Esophagus (tissue), 2 donors: ENCODE data around the gene IRGC. TPM values are rescaled to one million over a fixed set of nuclear protein-coding genes. Genes with fewer than 3 reads are reported as not detected.
A peak's percentile ranks its signal among the peaks of the same experiment; 100 is the strongest.

Source experiments
- H3K27ac ChIP-seq, 2 donors: one replicate each; pipeline ENCODE4 v1.5.1; 2013; ENCODE audit warnings: low read depth in 2 of 2, mild to moderate bottlenecking in 2 of 2, inconsistent platforms in 1 of 2, low read length in 1 of 2, moderate library complexity in 1 of 2
- H3K27me3 ChIP-seq, 2 donors: one replicate each; pipeline ENCODE4 v1.6.1; 2013; ENCODE audit warnings: low read length in 2 of 2, control low read depth in 1 of 2, mild to moderate bottlenecking in 1 of 2; ENCODE audit not compliant: insufficient read depth in 2 of 2, control insufficient read depth in 1 of 2
- H3K36me3 ChIP-seq, 2 donors: one replicate each; pipeline ENCODE4 v1.6.1; 2013; ENCODE audit warnings: low read length in 1 of 2; ENCODE audit not compliant: control insufficient read depth in 2 of 2, insufficient read depth in 2 of 2
- H3K4me1 ChIP-seq, 2 donors: one replicate each; pipeline ENCODE4 v1.6.1; 2013; ENCODE audit warnings: low read length in 1 of 2; ENCODE audit not compliant: control insufficient read depth in 2 of 2, insufficient read depth in 2 of 2
- H3K4me3 ChIP-seq, 2 donors: one replicate each; pipeline ENCODE4 v1.5.1; 2013; ENCODE audit warnings: low read length in 2 of 2, mild to moderate bottlenecking in 2 of 2, low read depth in 1 of 2, moderate library complexity in 1 of 2
- H3K9me3 ChIP-seq, 2 donors: one replicate each; pipeline ENCODE4 v1.6.1; 2013; ENCODE audit warnings: mild to moderate bottlenecking in 2 of 2, low read depth in 1 of 2, low read length in 1 of 2, moderate library complexity in 1 of 2; ENCODE audit not compliant: control insufficient read depth in 2 of 2, insufficient read depth in 1 of 2
- WGBS, 2 donors: extraction: QIAGEN DNeasy Blood & Tissue Kit; methylation state at CpG; one replicate each; pipeline ENCODE4 v1.1.7; 2013; 5-methylcytosine and 5-hydroxymethylcytosine counted together
- polyA plus RNA-seq, 2 donors: library from polyadenylated mRNA; stranded (reverse); fragments of 200-250 nt; gene quantifications; one replicate each; pipeline ENCODE4 v1.2.3, GENCODE V29; 2013
- donor health status: healthy with polysubstance abuse.
- donor health status: Bipolar disorder and iron deficiency.

IRGC gene, protein sequence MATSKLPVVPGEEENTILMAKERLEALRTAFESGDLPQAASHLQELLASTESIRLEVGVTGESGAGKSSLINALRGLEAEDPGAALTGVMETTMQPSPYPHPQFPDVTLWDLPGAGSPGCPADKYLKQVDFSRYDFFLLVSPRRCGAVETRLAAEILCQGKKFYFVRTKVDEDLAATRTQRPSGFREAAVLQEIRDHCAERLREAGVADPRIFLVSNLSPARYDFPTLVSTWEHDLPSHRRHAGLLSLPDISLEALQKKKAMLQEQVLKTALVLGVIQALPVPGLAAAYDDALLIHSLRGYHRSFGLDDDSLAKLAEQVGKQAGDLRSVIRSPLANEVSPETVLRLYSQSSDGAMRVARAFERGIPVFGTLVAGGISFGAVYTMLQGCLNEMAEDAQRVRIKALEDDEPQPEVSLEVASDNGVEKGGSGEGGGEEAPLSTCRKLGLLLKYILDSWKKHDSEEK
- polyA plus RNA-seq = not detected

DNA sequence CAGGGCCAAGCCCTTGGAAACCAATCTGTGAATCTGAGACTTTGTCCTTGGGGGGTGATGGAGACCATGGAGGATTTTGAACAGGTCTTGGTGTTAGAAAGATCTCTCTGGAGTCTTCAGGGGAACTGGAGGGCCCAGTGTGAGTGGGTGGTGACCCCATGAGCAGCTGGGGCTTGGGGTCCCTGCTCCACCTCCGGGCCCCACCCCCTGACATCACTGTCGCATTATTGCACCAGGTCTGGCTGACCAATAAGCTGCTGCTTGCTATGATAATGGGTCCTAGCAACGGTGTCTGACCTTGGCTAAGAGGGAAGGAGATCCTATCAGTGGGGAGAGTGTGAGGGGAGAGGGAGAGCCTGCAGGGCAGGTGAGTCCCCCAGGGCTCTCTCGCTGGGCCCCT is at the start of gene IRGC:
Gene IRGC, plus strand, starts transcription at position 301 of the 400 bp plus-strand sequence. CDS start 2,483 bp downstream, outside the sequence.
- WGBS, 2 donors = 67 to 79% methylated on average over 4 of the region's 4 CpGs
- Histone ChIP-seq H3K36me3 (no peaks in the 10 kb centered on the region), H3K9me3 (peaks cover 0 to 2% of the 10 kb centered on the region in 2 donors), H3K27ac (no peak within 1 kb of the TSS), H3K4me3 (no peak within 1 kb of the TSS), H3K27me3 (no peaks in the 10 kb centered on the region), H3K4me1 (peaks cover 0 to 6% of the 10 kb centered on the region in 2 donors)

DNA sequence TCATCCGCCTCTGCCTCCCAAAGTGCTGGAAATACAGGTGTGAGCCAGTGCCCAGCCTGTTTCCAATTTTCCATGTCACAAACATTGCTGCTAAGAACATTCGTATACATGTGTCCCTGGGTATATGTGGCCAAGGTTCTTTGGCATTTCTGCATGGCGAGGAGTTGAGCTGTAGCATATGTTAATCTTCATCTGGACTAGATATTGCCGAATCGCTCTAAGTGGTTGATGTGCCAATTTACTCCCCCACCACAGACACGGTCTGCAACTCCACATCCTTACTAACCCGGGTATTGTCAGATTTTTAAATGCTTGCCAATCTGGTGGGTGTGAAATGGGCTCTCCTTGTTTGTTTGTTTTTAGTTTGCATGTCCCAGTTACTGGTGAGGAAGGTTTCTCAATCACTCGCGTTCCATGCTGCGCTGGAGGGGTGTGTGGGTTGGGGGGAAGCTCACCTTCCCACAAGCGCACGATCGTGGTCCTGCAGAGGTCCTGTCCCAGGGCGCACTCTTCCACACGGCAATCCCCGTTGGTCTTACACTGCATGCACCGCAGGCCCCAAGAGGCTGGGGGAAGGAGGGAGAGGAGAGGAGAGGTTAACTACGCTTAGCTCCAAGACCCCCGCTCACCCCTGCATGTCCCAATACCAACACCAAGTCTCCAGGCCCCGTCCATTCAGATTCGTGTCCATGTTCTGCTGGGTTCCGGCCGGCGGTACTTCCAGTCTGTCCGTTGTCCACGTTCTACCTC is 48.6 kb upstream of the IRGC start:
- H3K27ac ChIP-seq = peak overlapping the region in 1 of 2 donors; percentile 81
- no peaks in the 10 kb centered on the region for H3K9me3 ChIP-seq
- H3K36me3 ChIP-seq = peaks cover 0 to 2% of the 10 kb centered on the region in 2 donors
- no peaks in the 10 kb centered on the region for H3K27me3 ChIP-seq
- WGBS, 2 donors = 62 to 64% methylated on average over 26 of the region's 26 CpGs
- peak overlapping the region; percentile 7 to 54 for H3K4me3 ChIP-seq
- peaks cover 0 to 2% of the 10 kb centered on the region in 2 donors for H3K4me1 ChIP-seq

DNA sequence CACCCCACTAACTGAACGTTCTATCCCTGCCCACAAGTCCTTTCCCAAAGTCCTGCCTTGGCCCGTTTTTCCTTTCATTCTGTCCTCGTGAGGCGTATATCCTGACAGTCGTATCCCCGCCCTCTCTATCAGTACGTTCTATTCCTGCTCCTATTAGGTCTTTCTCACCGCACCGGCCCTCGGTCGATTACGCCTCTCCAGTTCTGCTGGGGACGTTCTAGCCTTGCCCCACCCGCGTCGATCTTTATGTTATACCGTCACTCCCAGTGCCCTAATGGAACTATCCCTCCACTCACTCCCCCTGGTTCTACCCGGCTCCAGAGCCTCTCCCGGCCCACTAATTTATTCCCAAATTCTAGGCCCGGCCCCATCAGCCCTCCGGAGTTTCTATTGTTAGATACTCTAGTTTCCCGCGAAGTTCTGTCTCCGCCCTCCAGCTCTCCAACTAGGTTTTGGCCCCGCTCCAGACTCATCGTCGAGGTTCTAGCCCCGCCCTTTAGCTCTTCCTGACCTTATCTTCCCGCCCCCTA is 47.9 kb upstream of the IRGC start:
- peak overlapping the region in 1 of 2 donors; percentile 81 for H3K27ac ChIP-seq
- no peaks in the 10 kb centered on the region for H3K9me3 ChIP-seq
- peaks cover 0 to 2% of the 10 kb centered on the region in 2 donors for H3K4me1 ChIP-seq
- 8 to 12% methylated on average over 29 of the region's 29 CpGs for WGBS, 2 donors
- H3K27me3 ChIP-seq = no peaks in the 10 kb centered on the region
- peak overlapping the region; percentile 7 to 54 for H3K4me3 ChIP-seq
- peaks cover 0 to 2% of the 10 kb centered on the region in 2 donors for H3K36me3 ChIP-seq

DNA sequence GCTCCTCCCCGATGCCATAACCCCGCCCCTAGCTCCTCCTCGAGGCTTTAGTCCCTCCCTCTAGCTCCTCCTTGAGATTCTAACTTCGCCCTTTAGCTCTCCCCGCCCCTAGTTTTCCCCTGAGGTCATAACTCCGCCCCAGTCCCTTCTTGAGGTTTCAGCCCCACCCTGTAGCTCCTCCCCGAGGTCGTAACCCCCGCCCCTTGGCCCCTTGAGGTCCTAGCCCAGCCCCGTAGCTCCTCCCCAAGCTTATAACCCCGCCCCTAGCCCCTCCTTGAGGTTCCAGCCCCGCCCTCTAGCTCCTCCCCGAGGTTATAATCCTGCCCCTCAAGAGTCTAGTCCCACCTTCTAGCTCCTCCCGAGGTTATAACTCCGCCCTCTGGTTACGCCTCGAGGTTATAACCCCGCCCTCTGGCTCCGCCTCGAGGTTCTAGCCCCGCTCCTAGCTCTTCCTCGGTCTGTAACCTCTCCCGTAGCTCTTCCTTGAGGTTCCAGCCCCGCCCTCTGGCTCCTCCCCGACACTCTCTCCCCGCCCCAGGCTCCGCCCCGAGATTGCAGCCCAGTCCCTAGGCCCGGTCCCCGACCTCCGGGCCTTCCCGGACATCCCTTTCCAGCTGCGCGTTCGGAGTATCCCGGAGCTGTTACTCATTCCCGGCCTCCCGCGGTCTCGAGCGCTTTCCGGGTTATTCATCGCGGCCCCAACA is 47.3 kb upstream of the IRGC start:
- Histone ChIP-seq H3K9me3 (no peaks in the 10 kb centered on the region), H3K4me1 (peaks cover 0 to 2% of the 10 kb centered on the region in 2 donors), H3K27ac (peak overlapping the region; percentile 92), H3K4me3 (peak overlapping the region; percentile 51 to 56), H3K27me3 (no peaks in the 10 kb centered on the region), H3K36me3 (peaks cover 0 to 2% of the 10 kb centered on the region in 2 donors)
- whole genome bisulfite sequencing, 2 donors = 0 to 1% methylated on average over 44 of the region's 44 CpGs

DNA sequence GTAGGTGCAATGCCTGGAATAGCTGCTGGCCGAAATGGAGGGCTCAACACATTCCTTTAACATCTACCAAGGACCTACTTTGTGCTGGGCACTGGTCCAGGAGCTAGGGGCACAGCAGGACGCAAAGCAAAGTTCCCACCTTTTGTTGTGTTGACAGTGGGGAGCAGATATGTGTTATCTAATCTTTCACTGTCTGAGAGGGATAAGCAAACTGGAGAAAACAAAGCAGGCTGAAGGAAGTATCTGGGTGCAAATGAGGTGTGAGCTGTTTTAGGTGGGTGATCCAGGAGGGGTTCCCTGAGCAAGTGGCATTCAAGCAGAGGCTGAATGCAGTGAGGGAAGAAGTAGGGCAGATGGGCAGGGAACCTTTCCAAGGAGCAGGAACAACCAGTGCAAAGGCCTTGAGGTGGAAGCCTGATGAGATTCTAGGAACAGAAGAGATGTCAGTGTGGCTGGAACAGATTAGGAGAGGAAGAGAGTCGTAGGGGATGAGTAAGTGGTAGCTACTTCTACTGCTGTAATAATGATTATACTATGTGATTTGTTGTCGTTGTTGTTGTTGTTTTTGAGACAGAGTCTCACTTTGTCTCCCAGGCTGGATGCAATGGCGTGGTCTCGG is 43.7 kb upstream of the IRGC start:
- H3K27me3 ChIP-seq = no peaks in the 10 kb centered on the region
- H3K36me3 ChIP-seq = no peaks in the 10 kb centered on the region
- 43 to 68% methylated on average over 4 to 6 of the region's 6 CpGs for WGBS, 2 donors
- H3K9me3 ChIP-seq = no peaks in the 10 kb centered on the region
- no peak overlapping the region for H3K4me3 ChIP-seq
- H3K4me1 ChIP-seq = peaks cover 2 to 6% of the 10 kb centered on the region in 2 donors
- no peak overlapping the region for H3K27ac ChIP-seq

DNA sequence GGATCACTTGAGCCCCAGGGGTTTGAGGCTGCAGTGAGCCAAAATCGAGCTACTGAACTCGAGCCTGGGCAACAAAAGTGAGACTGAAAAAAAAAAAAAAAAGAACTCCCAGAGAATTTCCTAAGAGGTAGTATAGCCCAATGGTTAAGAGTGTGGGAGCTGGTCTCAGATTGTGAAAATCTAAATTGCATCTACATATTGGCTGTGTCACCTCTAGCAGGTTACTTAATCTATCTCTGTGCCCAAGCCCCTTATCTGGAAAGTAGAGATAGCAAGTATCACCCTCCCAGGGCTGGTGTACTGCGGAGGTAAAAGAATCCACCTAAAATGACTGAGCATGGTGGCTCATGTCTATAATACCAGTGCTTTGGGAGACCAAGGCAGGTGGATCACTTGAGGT is 42.2 kb upstream of the IRGC start:
- Histone ChIP-seq H3K36me3 (no peaks in the 10 kb centered on the region), H3K4me1 (peaks cover 0 to 6% of the 10 kb centered on the region in 2 donors), H3K9me3 (no peaks in the 10 kb centered on the region), H3K27me3 (no peaks in the 10 kb centered on the region), H3K4me3 (no peak overlapping the region), H3K27ac (no peak overlapping the region)
- WGBS, 2 donors = 62 to 74% methylated on average over 3 of the region's 3 CpGs

DNA sequence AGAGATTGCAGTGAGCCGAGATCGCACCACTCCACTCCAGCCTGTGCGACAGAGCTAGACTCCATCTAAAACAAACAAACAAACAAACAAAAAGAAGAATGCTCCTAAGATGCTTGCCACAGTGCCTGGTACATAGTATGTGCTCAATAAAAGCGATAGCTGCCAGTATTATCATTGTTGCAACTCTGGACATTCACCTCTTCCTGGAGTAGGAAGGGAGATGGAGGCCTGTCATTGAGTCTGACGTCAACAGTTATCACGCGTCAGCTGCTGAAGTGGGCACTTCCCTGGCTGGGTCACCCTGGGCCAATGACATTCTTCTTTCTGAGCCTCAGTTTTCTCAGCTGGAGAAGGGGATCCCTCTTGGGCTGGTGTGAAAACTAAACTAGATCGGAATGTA is 41.7 kb upstream of the IRGC start:
- 93 to 94% methylated on average over 8 of the region's 8 CpGs for WGBS, 2 donors
- no peak overlapping the region for H3K27ac ChIP-seq
- peaks cover 0 to 6% of the 10 kb centered on the region in 2 donors for H3K4me1 ChIP-seq
- H3K27me3 ChIP-seq = no peaks in the 10 kb centered on the region
- no peaks in the 10 kb centered on the region for H3K36me3 ChIP-seq
- H3K9me3 ChIP-seq = no peaks in the 10 kb centered on the region
- no peak overlapping the region for H3K4me3 ChIP-seq

DNA sequence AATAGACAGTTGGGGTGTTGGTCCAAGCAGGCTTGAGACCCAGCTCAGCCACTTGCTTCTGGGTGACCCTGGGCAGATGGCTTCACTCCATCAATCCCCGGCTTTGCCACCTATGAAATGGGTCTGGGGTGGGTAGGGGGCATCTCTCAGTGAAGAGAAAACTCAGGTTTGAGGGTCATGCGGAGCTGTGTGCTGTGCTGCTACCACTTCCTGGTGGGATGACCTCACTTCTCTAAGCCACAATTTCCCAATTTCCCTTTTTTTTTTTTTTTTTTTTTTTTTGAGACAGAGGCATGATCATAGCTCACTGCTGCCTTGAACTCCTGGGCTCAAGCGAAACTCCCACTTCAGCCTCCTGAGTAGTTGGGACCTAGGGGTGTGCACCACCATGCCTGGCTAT is 41.3 kb upstream of the IRGC start:
- Histone ChIP-seq H3K27ac (peak overlapping the region; percentile 81 to 84), H3K27me3 (no peaks in the 10 kb centered on the region), H3K4me1 (peaks cover 0 to 6% of the 10 kb centered on the region in 2 donors), H3K4me3 (no peak overlapping the region), H3K9me3 (no peaks in the 10 kb centered on the region), H3K36me3 (no peaks in the 10 kb centered on the region)
- WGBS, 2 donors = 71 to 87% methylated on average over 3 of the region's 3 CpGs
